Keratinocyte (primary cell): ENCODE data around the gene FAM13A. TPM values are rescaled to one million over a fixed set of nuclear protein-coding genes. Genes with fewer than 3 reads are reported as not detected.

Experiments used
- DNase-seq: peaks from one replicate; pipeline ENCODE4 v3.0.0-alpha.2; 2011; ENCODE audit warnings: low read depth, missing footprints, low spot score
- FAIRE-seq: peaks from 2 replicates; lab custom pipeline; 2011; peaks lifted over from hg19 to GRCh38; lab: Jason Lieb, UNC
- H2AFZ ChIP-seq: 2 replicates; pipeline ENCODE4 v1.6.0; 2012; ENCODE audit warnings: low read length, control low read depth, inconsistent platforms; ENCODE audit not compliant: control insufficient read depth
- H3K27ac ChIP-seq: 2 replicates; pipeline ENCODE4 v1.5.1; 2011; ENCODE audit warnings: low read length; ENCODE audit not compliant: control insufficient read depth, insufficient read depth
- H3K27me3 ChIP-seq: 3 replicates; pipeline ENCODE4 v1.6.0; 2011; ENCODE audit warnings: low read length; ENCODE audit not compliant: control insufficient read depth, insufficient read depth; ENCODE audit errors: extremely low read depth
- H3K36me3 ChIP-seq, 2 experiments: 2 replicates in 1 of 2; 3 replicates in 1 of 2; pipeline ENCODE4 v1.5.1; 2011; ENCODE audit warnings: low read length in 2 of 2, mild to moderate bottlenecking in 1 of 2; ENCODE audit not compliant: control insufficient read depth in 2 of 2, insufficient read depth in 2 of 2; ENCODE audit errors: extremely low read depth in 1 of 2
- H3K4me1 ChIP-seq: 3 replicates; pipeline ENCODE4 v1.5.1; 2011; ENCODE audit warnings: low read length; ENCODE audit not compliant: control insufficient read depth, insufficient read depth; ENCODE audit errors: extremely low read depth
- H3K4me2 ChIP-seq: 3 replicates; pipeline ENCODE4 v1.6.0; 2011; ENCODE audit warnings: low read depth, low read length; ENCODE audit not compliant: control insufficient read depth, insufficient read depth; ENCODE audit errors: extremely low read depth
- H3K4me3 ChIP-seq, 3 experiments: fragments of 200-600 bp in 1 of 3; sonication (generic) in 1 of 3; 2 replicates in 2 of 3; 3 replicates in 1 of 3; pipeline ENCODE4 v1.5.1; 2011 to 2016; ENCODE audit warnings: low read length in 3 of 3, mild to moderate bottlenecking in 3 of 3, control low read depth in 2 of 3, inconsistent platforms in 1 of 3, low read depth in 1 of 3, mixed read lengths in 1 of 3, mixed run types in 1 of 3, moderate library complexity in 1 of 3; ENCODE audit not compliant: control insufficient read depth in 2 of 3, insufficient read depth in 2 of 3; ENCODE audit errors: extremely low read depth in 1 of 3
- H3K79me2 ChIP-seq: 2 replicates; pipeline ENCODE4 v1.6.0; 2012; ENCODE audit warnings: low read length; ENCODE audit not compliant: control insufficient read depth, insufficient read depth
- H3K9ac ChIP-seq: 3 replicates; pipeline ENCODE4 v1.6.0; 2011; ENCODE audit warnings: low read length; ENCODE audit not compliant: control insufficient read depth, insufficient read depth; ENCODE audit errors: extremely low read depth
- H3K9me1 ChIP-seq: 3 replicates; pipeline ENCODE4 v1.6.0; 2011; ENCODE audit warnings: low read length; ENCODE audit not compliant: control insufficient read depth, insufficient read depth; ENCODE audit errors: extremely low read depth
- H3K9me3 ChIP-seq: 2 replicates; pipeline ENCODE4 v1.5.1; 2012; ENCODE audit warnings: low read depth, low read length; ENCODE audit not compliant: control insufficient read depth
- H4K20me1 ChIP-seq: 3 replicates; pipeline ENCODE4 v1.6.0; 2011; ENCODE audit warnings: low read length; ENCODE audit not compliant: control insufficient read depth, insufficient read depth; ENCODE audit errors: extremely low read depth
- CTCF ChIP-seq, 3 experiments: IDR thresholded peaks in 1 of 3; conservative IDR thresholded peaks in 1 of 3; optimal IDR thresholded peaks in 1 of 3; 2 replicates in 2 of 3; 3 replicates in 1 of 3; pipeline versions ENCODE3 to v1.5.1; 2011; ENCODE audit warnings: low read length in 3 of 3, mild to moderate bottlenecking in 3 of 3, moderate library complexity in 2 of 3, control low read depth in 1 of 3, inconsistent platforms in 1 of 3; ENCODE audit not compliant: insufficient read depth in 2 of 3; ENCODE audit errors: extremely low read depth in 1 of 3
- EZH2 ChIP-seq: IDR thresholded peaks from one replicate; pipeline ENCODE4 v1.6.1; 2012; ENCODE audit warnings: inconsistent platforms, mild to moderate bottlenecking, low read length, moderate library complexity
- dilution Hi-C: fragments of 300-500 bp; cut with MboI; formaldehyde crosslinking; loops from one replicate; pipeline ENCODE4 v1.7.0; 2020; ENCODE audit warnings: low sequenced_read_pairs; ENCODE audit not compliant: extremely low pct_ligation_motif_present
- polyA minus RNA-seq, 3 experiments: library from RNA; depleted of rRNA, polyadenylated mRNA; stranded (reverse); fragments of >200 nt; gene quantifications; 1 replicate in 1 of 3; 2 replicates in 1 of 3; 3 replicates in 1 of 3; pipeline ENCODE4 v1.2.3, GENCODE V29; 2011
- polyA plus RNA-seq, 5 experiments: library from polyadenylated mRNA; depleted of rRNA in 3 of 5; stranded (reverse) in 3 of 5; stranded (forward) in 1 of 5; unstranded in 1 of 5; fragments of >200 nt; gene quantifications; 1 replicate in 1 of 5; 2 replicates in 3 of 5; 3 replicates in 1 of 5; pipeline versions ENCODE4 v1.2.1 to v1.2.3, GENCODE V29; 2011 to 2012; ENCODE audit warnings: missing spikeins in 2 of 5, low read depth in 1 of 5, low replicate concordance in 1 of 5

The FAM13A gene
- polyA plus RNA-seq (3.6 to 6.0 TPM (median 5.2 TPM) in 3 replicates), polyA minus RNA-seq (2.7 to 9.1 TPM (median 6.8 TPM) in 3 replicates)
- polyA plus RNA-seq (2011; ENCODE audit: low read depth) = 3.3 TPM
- polyA plus RNA-seq (2011; cell fraction: cytosol; rRNA removed) = 3.2 and 4.5 TPM in 2 replicates
- polyA plus RNA-seq (2011; cell fraction: nucleus; rRNA removed) = 5.5 and 5.6 TPM in 2 replicates
- polyA plus RNA-seq (2012; ENCODE audit: low replicate concordance) = 2.4 and 3.9 TPM in 2 replicates
- 1.9 TPM for polyA minus RNA-seq (2011; cell fraction: cytosol; rRNA and poly(A)+ RNA removed)
- polyA minus RNA-seq (2011; cell fraction: nucleus; rRNA and poly(A)+ RNA removed) = 8.0 and 17.1 TPM in 2 replicates

GRCh38 chr4:89056953-89057398, at the start of gene FAM13A:
TSS of gene FAM13A (minus strand) at chr4:89057185. CDS start at chr4:89056964, 221 bp downstream.
- no peaks in the 10 kb centered on the region for H3K9me1 ChIP-seq
- TF ChIP-seq EZH2 (no peak), CTCF (optimal IDR thresholded peaks at IDR 0.05 in 1 of 3, IDR thresholded peaks at IDR 0.05 in 1 of 3, conservative IDR thresholded peaks at IDR 0.05 in 1 of 3; ENCODE audit: extremely low read depth in 1 of 3, insufficient read depth in 2 of 3, low read length in 3 of 3) (no peak)
- DNase-seq (peak; percentile 65), FAIRE-seq (peak; percentile 98)
- peak within 1 kb of the TSS; percentile 90 for H2AFZ ChIP-seq
- H3K27me3 ChIP-seq = no peaks in the 10 kb centered on the region
- peak within 1 kb of the TSS; percentile 59 for H3K9ac ChIP-seq
- H3K4me1 ChIP-seq = peaks cover 5% of the 10 kb centered on the region
- no peaks in the 10 kb centered on the region for H4K20me1 ChIP-seq
- no peaks in the 10 kb centered on the region for H3K36me3 ChIP-seq
- peak within 1 kb of the TSS; percentile 68 for H3K4me2 ChIP-seq
- dilution Hi-C loops = no loop called here
- peak within 1 kb of the TSS; percentile 67 for H3K27ac ChIP-seq
- H3K79me2 ChIP-seq = peaks cover 10% of the 10 kb centered on the region
- H3K4me3 ChIP-seq = peak within 1 kb of the TSS; percentile 23 to 64 (median 53)
- H3K9me3 ChIP-seq = no peaks in the 10 kb centered on the region

GRCh38 chr4:89105726-89106125, 48.7 kb upstream of the FAM13A start:
- Histone ChIP-seq H3K27me3 (peaks cover 16% of the 10 kb centered on the region), H3K4me3 (no peak overlapping the region), H3K9me3 (no peaks in the 10 kb centered on the region), H2AFZ (no peak overlapping the region), H4K20me1 (no peaks in the 10 kb centered on the region), H3K36me3 (no peaks in the 10 kb centered on the region), H3K9ac (no peak overlapping the region), H3K4me2 (no peak overlapping the region), H3K79me2 (no peaks in the 10 kb centered on the region), H3K27ac (no peak overlapping the region), H3K4me1 (no peaks in the 10 kb centered on the region), H3K9me1 (no peaks in the 10 kb centered on the region)
- dilution Hi-C loops = no loop called here
- TF ChIP-seq EZH2 (no peak), CTCF (optimal IDR thresholded peaks at IDR 0.05 in 1 of 3, IDR thresholded peaks at IDR 0.05 in 1 of 3, conservative IDR thresholded peaks at IDR 0.05 in 1 of 3; ENCODE audit: extremely low read depth in 1 of 3, insufficient read depth in 2 of 3, low read length in 3 of 3) (no peak)
- no peak for FAIRE-seq
- DNase-seq = no peak
